DMS53 (cell line): ENCODE measurements around the gene GIPC2.

Experiments
- DNase-seq: peaks from one replicate; lab custom pipeline; 2025; lab: John Stamatoyannopoulos, UW

GIPC2 gene

DNA sequence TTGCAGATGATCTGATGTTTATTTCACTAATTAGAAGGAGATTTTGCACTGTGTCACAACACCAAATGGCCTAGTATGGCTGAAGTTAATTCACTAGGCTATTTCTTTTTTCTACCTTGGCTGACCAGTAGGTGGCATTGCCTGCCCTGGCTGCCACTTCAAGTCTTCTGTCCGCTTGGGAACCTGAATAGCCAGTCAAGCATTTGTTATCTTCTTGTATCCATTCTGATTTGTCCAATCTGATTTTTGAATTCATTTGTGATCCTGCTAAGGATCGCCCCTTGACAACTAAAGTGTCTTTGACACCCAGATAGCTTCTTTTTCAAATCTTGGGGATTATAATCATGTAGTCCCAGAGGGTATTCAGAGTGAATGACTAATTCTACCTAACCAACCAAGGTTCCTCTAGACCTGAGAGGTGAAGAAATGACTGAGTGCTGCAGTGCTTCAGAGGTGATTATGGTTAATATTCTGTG, 99.4 kb downstream of the GIPC2 start:
- peak; percentile 87 for DNase-seq

DNA sequence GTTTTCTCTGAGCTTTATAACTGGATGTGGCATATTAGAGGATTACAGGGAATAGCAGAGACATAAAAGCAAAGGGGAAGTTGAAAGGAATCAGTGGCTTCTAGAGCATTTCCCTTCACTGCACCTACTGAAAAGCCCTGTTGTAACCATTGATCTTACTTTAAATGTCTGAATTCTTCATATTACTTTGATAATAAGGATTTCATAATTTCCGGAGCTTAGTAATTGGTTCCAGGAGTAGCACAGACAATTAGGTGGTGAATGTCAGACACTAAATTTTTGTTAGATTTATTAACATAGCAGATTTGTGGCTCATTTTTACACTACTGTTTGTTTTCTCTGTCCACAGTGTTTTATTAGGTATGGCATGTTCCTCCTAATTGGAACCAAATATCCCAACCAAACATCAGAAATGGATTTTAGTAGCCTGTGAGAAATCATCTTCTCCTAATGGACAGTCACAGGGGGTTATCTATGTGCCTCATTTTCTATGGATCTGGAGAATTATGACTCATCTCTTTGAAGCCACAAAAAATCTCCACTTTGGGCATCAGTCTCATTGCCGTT, 100.5 kb downstream of the GIPC2 start:
- DNase-seq = no peak

- no peak for DNase-seq
Measured at GRCh38 chr1:78147031-78147430, 101.3 kb downstream of the GIPC2 start.

DNA sequence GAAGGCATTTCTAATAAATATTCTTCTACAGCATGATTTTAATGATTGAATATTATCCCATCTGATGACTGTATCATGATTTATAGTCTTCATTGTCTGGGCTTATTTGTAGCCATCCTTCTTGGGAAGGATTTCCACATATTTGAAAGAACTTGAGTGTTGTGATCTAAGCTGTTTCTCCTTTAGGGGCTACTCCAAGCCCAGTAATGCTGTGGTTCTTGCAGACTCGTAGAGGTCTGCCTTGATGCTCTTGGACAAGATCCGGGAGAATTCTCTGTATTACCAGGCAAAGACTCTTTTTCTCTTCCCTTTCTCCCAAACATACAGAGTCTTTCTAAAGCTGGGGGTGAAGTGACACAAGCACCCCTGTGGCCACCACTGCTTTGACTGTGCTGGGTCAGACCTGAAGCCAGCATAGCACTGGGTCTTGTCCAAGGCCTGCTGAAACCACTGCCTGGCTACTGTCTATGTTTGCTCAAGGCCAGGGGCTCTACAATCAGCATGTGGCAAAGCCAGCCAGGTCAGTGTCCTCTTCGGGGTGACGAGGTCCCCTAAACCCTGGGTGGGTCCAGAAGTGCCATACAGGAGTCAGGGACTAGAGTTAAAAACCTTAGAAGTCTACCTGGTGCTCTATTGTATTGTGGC, 107.4 kb downstream of the GIPC2 start:
- no peak for DNase-seq

DNA sequence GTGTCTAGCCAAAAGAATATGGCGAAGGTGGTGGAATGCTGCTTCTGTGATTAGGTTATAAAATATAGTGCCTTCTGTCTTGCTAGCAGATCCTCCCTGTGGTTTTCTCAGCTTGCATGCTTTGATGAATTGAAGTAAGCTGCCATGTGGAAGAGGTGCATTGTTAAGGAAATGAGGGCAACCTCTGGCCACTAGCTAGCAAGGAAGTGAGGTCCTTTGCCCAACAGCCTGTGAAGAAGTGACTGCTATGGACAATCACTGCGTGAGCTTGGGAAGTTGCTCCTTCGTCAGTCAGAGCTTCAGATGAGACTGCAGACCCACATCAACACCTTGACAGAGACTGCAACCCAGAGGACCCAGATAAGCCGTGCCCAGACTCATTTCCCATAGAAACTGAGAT, 109.4 kb downstream of the GIPC2 start:
- no peak for DNase-seq

DNA sequence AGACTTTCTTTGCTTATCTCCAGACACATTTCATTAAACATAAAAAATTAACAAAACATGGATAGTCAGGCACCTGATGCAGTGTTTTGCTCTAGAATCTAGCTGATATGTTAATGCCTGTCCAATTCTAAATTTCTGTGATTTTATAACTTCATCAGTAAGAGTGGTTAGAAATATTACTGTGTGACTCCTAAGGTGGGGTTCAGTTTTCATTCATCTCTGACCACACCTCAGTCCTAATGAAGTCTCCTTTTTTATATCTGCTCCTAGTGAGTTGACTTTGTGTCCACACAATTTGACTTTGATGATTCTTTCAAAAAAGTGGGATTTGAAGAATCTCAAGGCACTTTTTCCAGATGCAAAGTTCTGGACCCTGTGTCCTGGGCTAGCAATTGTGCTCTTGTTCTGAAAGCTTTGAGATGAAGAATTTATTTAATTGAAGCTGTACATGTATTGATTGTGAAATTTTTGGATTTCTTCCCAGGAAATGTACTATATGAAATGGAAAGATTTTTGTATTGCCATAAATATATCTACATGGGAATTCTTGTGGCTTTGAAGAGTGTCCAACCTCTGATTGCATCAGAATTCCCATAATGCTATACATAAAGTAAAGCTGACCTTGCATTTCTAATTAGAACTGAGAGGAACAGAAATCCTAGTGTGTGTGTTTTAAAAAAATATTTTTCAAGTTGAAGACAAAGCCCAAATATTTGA, 111.2 kb downstream of the GIPC2 start:
- DNase-seq = no peak

DNA sequence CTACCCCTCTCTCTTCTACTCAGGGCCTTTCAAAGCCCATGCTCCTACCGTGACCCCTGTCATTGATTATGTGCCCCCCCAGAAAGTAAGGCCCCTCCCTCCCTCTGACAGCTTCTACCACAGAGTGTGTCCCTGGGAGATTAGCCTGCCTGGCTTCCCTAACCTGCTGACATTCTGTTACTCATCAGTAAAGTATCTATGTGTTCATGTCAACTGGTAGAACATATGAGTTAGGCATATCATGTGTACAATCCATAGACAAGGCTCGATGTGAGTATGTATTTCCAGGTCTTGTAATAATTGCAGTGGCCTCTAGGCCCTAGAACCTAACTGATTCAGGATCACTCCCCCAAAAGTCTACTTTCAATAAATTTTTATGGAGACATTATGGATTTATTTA, 120.0 kb downstream of the GIPC2 start:
- DNase-seq = no peak

DNA sequence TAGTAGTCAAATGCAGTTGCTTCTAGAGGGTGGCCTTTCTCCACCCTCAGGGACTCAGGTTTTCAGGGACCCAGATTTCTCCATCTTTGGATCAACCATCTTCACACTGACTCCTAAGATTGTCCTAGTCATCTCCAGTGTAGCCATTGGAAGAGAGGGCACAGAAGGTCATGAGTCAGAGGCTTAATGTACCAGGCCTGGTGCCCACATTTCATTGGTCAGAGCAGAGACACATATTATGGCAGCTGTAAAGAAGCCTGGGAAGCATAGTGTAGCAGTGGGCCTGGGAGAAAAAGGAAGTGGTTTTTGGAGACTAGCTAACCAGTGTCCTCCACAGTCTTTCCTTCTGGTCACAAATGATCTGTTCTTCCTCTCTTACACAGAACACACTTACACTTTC, 122.5 kb downstream of the GIPC2 start:
- DNase-seq = no peak

- no peak for DNase-seq
Measured at GRCh38 chr1:78170859-78171258, 125.1 kb downstream of the GIPC2 start.

- DNase-seq = no peak
Measured at GRCh38 chr1:78171736-78172590, 126.2 kb downstream of the GIPC2 start.

DNA sequence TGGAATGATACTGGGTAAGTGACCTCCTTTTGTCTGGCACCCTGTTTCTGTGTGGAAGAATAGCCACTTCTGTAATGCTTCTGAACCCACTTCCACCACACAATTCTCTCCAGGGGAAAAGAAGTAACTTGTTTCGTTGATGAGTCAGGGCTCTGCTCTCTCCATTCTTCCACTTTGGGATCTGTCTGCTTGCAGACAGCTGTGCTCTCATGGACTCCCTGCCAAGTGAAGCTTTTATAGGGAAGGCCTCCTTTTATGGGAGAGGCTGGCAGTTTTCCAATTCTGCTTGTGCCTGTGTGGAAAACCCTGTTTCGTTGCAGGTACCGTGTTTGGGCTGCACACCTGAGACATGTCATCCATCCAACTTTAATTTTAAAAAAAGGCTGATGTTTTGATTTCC, 130.7 kb downstream of the GIPC2 start:
- peak; percentile 31 for DNase-seq

- no peak for DNase-seq
Measured at GRCh38 chr1:78177708-78178270, 132.0 kb downstream of the GIPC2 start.

DNA sequence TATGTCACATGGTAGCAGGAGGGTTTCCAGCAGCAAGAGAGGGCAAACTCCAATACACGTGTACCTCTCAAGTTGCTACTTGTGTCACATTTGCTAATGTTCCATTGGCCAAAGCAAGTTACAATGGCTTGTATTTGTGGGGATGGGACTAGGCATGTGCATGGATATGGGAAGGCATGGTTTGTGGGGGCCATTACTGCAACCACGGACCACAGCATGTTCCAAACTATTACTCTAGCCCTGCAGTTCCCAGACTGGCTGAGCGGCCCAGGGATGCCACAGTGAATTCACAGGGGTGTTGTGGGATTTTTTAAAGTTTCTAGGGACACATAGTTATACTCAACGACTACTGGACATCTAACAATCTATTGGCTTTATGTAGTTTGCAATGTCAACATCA, 133.1 kb downstream of the GIPC2 start:
- DNase-seq = no peak

GRCh38 chr1:78184460-78185072, 138.8 kb downstream of the GIPC2 start:
- DNase-seq = no peak
